Ecto neural progenitor cell (in vitro differentiated cells): ENCODE results near the gene CCDC186.

Experiments
- DNase-seq: peaks from one replicate; pipeline ENCODE4 v3.0.0-alpha.2; 2018; ENCODE audit warnings: low spot score

The CCDC186 gene

DNA sequence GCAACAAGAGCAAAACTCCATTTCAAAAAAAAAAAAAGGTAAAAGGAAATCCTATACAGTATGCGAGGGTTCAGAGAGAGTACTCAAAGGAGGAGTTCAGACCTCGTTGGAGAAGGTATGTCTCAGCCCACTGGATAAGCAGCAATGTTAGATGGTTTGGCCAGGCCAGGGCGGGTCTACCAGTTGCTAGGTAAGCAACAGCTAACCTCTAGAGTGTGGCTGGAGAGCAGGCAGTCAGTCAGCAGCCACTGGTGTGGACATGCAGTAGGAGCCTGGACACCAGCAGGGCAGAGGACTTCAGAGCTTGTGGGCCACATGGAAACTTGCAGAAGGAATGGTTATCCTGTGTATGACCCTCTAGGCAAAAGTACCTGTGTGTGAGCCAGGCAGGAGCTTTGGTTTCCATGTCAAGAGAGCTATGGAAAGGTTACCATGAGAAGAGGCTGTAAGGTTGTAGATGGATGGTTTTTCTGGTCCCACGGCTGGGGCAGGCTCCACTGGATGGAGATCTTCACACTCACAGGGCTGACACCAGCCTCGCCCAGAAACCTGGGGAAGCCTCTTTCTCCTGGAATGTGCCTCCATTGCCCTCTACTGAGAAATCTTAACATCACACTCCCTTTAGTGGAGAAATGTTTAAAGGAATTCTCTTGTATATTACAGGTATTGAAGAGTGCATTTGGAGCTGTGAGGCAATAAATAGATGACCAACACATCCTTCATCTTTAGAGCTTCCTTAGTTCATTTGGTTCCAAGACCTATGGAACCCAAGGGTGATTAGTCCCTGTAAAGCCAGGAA lies 63.6 kb downstream of the CCDC186 start:
- no peak for DNase-seq

DNA sequence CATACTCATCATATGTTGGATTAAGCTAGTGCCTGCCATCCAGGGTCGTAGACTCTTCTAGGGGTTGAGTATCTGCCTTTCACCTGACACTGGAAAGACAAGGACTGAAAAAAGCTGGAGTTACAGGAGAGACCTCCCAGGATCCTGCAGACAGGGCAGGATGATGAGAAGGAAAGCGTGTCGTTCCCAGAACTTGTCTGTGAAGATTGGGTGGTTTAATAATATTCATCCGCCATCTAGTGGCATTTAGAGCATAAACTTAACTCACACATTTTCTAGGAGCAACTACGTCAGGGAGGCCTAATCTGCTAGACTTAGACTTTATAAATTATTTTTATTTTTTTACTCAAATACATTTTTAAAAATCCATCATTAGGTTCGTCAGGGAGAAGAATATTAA lies 70.7 kb downstream of the CCDC186 start:
- DNase-seq, result no peak

DNA sequence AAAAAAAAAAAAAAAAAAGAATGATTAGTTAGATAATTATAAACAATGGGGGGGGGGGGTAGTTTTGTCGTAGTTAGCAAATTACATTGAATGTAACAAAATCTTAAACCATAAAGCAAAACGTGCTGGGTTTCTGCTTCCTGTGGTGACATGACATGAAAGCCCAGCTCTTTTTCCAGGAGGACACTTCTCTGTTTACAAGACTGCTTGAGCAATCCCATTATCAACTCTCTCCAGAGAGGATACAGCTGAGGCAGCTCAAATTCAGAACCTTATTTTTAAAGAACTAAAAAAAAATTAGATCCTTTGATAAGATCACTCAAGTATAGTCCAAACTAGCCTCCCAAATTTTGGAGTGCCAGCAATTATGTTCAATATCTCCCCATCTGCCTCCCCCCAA lies 71.7 kb downstream of the CCDC186 start:
- no peak for DNase-seq

DNA sequence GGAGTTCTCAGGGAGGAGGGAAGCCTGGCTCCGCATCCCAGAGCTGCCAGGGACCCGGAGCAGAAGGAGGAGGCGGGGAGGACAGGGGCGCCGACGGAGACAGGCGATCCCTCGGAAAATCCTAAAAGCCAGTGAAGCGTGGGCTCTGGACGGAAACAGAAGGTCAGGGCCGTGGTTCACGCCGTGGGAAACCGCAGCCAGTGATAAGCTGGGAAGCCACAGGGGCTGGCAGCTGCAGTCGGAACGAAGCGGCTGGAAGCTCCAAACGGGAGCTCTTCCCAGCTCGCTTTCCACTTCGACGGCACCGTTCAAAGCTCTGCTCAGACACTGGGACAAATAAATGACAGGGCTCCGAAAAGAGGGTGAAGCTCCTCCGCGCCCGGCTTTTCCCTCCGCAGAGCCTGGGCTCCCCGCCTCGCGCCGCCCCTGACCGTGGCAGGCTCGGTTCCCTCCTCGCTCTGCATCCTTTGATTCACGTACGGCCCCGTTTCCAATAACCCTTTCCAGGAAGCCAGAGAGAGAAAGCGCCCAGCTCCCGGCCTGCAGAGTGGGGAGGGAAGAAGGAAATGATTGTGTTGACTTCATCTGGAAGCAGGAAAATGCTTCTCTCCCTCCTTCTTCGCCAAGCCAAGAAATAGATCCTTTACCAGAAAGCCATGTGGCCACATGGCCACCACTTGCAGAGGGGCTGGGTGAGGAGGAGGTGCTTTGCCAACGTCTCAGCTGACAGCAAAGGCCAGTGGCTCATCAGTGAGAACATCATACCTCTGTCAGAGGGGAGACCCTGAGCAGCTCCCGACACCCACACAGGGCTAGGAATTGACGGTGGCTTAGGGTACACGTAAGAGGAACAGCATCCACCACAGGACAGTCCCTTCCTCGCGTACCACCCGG lies 72.9 kb downstream of the CCDC186 start:
- no peak for DNase-seq

DNA sequence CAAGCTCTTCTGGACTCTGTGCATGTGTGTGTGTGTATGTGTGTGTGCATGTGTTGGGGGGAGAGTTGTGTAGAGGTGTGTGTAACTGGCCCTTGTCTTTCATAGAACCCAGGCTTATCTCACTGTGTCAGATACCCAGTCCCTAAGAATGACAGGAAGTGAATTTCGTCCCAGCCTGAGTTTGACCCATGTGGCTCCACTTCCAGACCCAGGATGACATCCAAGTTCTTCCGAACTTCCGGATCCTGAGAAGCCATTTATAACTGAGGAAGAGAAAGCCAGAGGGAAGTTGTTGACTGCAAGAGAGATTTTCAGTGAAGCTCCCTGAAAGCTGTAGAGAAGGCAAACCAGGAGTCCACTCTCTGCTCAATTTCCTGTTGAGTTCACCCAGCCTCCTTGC lies 77.1 kb downstream of the CCDC186 start:
- DNase-seq, result peak; percentile 3

DNA sequence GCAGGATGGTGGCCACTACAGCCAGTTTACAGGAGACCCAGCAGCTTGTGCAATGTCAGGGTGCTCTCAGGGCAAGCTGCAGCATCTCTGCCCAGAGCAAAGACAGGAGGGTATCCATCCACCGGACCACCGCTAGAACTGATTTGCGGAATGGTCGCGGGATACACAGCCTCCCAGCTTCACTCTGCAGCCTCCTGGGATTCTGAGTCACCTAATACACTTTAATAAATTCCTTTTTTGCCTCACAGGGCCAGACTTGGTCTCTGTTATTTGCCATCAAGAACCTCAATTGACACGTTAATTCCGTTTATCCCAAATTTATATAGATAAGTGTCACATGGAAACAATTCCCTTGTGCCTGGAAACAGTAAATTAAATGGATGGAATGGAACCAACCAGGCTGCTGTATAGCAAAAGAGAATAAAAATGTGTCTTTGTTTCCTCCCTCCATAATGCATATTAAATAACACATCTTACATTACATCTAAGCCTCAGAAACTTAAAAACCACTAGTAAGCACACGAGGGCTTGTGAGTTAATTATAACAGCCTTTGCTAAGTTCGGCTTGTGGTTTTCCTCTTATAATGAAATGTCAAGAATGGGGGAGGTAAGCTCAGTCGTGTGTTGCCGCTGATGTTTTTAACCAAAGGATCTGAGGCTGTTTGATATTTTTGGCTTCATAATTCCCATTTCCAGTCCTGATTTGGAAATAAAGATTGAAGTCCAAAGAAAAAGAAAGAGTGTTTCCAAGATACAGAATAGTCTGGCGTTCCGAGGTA lies 78.3 kb downstream of the CCDC186 start:
- no peak for DNase-seq

DNA sequence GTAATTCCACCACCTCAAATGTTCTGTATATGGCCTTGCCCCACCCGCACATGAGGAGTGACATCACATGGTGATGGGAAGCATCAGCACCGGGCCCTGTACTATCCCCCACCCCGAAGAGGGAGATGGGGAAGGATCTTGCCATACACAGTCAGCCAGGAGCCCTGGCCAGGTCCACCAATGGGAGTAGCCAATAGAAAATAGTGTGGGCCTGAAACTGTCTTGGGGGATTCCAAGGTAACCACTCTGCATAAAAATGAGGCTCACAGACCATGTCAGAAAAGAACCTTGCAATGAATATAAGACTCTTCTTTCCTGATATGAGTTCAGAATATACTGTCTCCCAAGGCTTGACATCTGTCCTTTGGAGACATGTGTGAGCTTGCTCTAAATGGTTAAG lies 79.2 kb downstream of the CCDC186 start:
- no peak for DNase-seq

DNA sequence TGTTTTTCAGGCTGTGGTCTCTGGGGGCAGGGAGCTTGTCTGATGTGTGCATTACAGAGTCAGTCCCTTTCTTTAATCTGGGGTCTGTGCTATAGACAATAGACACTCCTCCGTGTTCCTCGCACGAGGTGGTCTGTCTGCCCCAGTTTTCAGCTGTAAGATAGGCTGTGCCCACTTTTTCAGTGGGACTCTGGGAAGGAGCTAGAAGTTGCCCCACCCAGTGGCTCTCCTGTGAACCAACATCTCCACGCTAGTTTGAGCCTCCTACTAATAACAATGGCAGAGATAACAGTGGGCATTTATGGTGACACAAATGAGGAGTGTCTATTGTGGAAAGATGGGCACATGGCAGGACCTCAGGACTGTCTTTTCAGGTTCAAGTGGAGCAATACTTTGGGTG lies 86.3 kb downstream of the CCDC186 start:
- no peak for DNase-seq

DNA sequence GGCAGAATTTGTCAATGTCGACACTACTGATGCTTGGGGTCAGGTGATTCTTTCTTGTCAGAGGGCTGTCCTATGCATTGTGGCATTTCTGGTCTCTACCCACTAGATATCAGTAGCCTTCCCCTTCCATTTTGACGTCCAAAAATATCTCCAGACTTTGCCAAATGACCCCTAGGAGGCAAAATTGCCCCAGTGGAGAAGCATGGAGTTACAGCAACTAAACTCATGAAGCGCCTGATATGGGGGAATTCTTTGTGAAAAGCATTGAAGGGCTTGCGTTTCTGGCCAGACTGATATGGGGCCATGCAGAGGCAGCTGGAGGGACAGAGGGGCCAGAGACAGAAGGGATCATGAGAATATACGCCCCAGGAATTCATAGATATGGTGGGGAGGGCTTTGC lies 86.7 kb downstream of the CCDC186 start:
- DNase-seq, result no peak

DNA sequence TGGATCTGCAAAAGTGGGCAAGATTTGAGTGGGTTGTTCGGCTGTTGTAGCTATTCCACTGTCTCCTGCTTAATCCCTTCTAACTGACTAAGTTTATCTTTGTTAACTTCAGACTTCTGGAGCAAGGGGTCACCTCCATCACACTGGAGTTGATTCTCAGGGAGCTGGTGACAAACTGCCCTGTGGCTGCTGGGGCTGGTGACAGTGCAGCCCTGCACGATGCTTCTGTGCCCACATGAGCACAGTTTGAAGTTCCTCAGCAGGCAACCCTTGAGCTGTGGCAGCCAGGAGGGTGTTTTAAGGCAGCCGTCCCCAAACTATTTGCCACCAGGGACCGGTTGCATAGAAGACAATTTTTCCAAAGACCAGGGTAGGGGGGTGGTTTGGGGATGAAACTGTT lies 89.8 kb downstream of the CCDC186 start:
- DNase-seq, result no peak

DNA sequence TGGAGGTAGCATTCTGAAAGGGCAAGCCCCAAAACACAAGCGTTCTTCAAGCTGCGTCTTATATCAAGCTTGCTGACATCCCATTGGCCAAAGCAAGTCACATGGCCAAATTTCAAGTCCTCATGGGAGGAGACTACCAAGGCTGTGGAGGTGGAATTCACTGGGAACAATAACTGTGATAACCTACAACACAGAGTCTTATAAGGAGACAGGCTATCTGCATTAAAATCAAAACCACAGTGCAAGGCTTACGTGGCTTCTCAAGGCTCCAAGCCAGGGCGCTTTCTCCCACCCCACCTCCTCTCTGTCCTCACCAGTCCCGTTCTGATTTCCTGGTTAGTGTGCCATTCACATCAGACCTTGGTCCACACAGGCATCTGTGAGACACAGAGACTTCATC lies 91.0 kb downstream of the CCDC186 start:
- no peak for DNase-seq

DNA sequence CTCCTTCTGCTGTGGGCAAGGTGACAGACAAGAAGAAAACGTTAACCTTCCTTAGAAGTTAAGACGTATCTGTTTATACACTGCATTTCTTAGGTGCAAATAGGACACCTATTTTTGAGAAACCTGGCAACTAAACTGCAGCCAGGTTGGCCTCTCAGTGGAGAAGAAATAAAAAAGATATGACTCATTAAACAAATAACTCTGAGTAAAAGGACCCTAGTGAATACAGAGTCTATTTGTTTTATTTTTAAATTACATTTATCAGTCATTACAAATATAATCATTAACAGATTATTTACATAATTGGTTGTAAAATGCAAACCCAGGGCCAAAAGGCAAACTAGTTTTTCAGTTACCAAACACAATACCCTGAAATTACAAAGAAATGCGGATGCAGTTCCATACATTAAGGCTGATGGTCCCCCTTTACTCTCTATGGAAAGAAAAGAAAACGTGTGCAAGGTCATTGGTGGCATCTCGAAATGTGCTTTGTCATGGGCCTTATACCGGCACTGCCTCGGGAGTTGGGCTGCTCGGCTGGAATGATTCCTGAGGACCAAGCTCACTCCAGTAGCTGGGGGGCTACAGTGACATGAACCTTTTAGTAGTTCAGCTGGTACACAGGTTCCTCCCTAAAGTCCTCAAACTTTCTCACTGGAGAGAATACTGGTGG lies 92.0 kb downstream of the CCDC186 start:
- no peak for DNase-seq

DNA sequence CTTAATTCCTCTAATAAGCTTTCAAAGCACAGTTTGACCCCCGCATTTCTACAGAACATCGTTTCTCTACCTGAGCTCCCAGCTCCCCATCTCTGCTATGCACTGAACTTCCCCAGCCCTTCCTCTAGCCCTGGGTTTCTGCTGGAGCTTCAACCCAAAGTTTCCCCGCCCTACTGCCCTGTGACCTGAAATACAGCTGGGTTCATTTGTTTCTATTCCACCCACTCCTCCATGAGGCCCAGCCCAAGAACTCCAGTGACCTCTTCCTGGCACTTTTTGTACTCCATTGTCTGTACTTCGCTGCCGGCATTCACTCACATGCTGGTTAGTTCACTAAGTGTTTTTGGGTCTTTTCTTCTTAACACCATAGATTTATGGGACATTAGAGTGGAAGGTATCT lies 94.6 kb downstream of the CCDC186 start:
- no peak for DNase-seq

DNA sequence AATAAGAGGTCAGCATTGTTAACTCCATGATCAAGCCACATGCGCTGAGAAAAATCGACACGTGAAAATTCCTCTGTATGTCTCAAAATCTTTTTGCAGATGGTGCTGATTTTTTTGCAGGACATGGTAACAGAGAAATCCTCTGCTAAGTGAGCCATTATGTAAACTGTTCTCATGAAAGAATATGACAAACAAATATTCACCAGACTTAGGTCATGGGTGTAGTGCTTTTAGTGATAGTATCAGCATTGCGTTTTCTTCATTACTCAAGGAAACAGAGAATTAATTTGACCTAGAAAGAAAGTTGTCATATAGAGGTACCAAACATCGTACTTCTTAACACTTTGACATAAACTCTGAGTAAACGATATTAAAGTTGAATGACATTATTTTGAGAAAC lies 95.7 kb downstream of the CCDC186 start:
- no peak for DNase-seq

DNA sequence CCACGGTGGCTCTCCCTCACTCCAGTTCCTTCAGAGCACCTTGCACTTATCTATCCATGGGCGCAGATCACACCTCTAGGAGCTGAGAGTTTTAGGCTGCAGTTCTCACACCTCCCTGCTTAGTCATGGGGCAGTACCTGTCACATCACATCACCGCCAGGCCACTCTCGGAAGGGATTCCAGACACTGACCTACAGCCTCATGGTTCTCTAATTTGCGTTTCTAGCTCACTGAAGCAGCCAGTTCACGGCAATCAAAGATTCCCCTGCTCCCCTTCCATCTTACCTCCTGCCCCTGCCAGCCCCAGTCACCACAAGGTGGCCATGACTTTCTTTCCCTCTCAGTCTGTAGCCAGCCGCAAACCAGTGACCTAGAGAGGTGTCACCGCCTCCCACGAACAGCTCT lies 96.2 kb downstream of the CCDC186 start:
- no peak for DNase-seq

DNA sequence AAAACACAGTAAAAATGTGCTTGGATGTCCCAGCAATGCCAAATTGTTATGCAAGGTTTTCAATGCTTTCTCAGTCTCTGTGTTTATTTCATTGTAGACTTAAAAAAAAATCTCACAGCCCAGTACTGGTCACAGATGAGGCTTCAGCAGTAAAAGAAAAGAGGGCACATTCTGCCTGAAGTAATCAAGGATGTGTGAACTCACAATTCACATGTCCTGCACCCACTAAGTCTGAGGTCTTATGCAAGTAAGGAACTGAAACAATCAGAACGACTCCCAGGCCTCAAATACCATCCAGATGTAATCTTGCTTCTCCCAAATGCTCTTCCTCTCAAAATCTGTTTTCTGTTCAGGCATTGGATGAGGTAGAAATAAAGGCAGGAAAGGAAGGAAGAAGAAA lies 96.7 kb downstream of the CCDC186 start:
- DNase-seq, result no peak

DNA sequence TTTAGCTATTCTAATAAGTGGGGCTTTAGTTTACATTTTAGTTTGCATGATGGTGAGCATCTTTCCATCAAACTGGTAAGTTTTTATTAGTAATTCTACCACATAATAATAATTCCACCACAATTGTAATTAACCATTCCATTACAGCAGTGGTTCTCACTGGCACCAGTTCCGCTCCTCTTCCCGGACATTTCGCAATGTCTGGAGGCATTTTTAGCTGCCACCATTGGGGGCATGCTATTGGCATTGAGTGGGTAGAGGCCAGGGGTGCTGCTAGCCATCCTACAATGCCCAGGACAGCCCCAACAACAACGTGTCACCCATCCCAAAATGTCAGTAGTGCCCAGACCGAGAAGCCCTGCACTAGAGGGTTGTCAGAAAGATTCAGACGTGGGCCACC lies 98.9 kb downstream of the CCDC186 start:
- DNase-seq, result no peak

DNA sequence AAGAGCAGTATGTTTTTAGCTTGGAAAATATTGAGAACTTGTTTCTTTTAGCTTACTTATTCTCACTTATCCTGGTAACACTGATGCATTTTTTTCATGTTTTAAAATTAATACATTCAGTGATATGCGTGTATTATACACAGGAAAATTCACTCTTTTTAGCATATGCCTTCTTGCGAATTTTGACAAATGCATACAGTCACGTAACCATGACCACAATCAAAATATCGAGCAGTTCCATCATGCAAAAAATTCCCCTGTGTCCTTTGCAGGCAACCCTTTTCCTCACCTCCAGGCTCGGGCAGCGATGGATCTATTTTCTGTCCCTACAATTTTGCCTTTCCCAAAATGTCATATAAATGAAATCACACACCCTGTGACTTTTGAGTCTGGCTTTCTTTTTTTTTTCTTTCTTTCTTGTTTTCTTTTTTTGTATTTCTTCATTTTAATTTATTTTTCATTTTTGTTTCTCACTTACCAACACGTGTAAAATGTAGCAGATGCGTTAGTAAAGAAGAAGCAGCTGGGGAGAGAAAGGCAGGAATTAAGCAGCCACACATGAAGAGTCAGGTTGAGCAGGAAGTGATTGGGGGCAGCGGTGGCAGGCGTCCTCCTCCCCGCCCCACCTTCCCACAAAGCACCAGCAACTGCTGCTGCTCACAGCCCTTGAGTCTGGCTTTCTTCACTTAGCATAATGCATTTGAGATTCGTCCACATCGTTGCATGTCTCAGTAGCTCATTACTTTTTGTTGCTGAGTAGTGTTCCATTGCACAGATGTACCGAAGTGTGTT lies 100.4 kb downstream of the CCDC186 start:
- no peak for DNase-seq

DNA sequence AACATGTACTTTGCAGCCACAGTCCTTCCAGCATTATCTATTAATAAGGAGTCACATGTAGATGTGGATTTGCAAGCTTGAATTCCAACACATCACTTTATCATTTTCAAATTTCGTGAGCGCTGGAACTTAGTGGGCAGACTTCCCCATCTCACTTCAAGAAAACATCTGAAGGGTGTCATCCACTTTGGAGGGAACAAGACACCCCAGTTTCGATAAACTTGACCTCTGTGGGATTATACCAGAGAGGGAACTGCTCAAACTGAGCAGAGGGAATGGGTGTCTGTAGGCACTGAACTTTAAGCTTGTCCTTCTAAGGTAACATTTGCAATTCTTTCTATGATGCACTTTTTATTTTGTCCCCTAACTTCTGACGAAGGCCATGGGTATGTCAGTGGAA lies 102.8 kb downstream of the CCDC186 start:
- no peak for DNase-seq
